PC-3 (cell line): ENCODE measurements around the gene RGS7.

Experiments
- CTCF ChIP-seq: fragments of 300-600 bp; sonication (generic); conservative IDR thresholded peaks from 2 replicates; pipeline ENCODE4 v1.5.1; 2017; ENCODE audit warnings: antibody characterized with exemption, low read depth, mild to moderate bottlenecking, low read length
- EZH2phosphoT487 ChIP-seq: fragments of 300-600 bp; sonication (generic); IDR thresholded peaks from 2 replicates; pipeline ENCODE4 v1.6.1; 2018; ENCODE audit warnings: mild to moderate bottlenecking, antibody characterized with exemption, low read length, borderline replicate concordance

GRCh38 chr1:240829487-240829886 is 527.5 kb downstream of the RGS7 start:
- TF ChIP-seq CTCF (no peak), EZH2phosphoT487 (no peak)
